ENCODE results near the gene EML5.

Gene EML5

DNA sequence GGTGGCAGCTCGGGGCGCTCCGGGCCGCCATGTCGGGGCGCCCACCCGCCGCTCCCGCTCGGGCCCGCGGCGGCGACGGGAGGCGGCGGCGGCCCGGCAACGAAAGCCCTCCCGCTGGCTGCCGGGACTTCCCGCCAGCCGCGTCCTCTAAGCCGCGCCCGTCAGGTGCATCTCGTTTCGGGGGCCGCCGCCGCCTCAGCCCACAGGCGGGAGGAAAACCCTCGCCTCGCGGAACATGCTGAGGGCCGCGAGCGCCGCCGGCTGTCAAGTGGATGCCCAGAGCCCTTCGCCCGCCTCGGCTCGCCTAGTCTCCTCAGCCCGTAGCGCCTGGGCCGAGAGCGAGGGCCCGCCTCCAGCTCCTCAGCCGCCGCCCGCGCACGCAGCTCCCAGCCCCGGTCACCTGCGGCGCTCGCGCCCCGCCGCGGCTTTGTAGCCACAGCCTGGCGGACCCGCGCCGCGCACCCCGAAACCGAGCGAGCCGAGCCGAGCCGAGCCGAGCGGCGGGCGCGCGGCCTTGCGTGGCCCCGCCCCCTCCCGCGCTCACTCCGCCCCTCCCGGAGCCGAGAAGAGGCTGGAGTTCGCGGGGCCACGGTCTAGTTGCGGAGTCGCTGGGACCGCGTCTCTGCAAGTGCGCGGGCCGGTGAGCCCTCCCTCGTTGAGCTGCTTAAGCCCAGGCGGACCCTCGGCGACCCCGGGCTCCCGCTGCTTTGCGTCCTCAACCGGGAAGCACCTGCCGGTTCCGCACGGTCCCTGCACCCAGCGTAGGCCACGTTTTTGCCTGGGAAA is at the start of gene EML5:
TSS of gene EML5 (minus strand) at position 481 of the 786 bp plus-strand sequence. CDS start at position 31, 450 bp downstream.
- no peak for TF ChIP-seq POLR2A (IDR thresholded peaks at IDR 0.05; ENCODE audit: low read length)
- no peak for TF ChIP-seq GATA1 (IDR thresholded peaks at IDR 0.05; ENCODE audit: low read depth, low read length)
- peak; percentile 89 to 93 for DNase-seq

DNA sequence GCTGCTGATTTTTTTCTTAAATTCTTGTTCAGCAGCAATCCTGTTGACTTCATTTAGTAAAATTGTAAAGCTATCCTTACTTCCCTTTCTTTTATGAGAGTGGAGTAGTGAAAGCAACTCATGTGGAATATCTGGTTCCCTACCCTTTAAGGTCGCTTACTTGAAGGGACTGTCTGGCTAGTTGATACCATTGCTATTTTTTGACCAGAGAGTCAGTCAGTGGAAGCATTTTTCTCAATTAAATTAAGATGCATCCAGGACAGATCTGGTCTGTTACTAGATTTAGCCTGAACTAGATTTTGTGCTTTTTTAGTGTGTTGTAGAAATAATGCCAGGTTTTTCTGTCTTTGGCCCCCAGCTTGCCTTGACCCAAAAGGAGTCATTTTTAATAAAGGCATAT is 49.7 kb upstream of the EML5 start:
- TF ChIP-seq POLR2A (IDR thresholded peaks at IDR 0.05; ENCODE audit: low read length): no peak
- TF ChIP-seq GATA1 (IDR thresholded peaks at IDR 0.05; ENCODE audit: low read depth, low read length): no peak
- DNase-seq: no peak

DNA sequence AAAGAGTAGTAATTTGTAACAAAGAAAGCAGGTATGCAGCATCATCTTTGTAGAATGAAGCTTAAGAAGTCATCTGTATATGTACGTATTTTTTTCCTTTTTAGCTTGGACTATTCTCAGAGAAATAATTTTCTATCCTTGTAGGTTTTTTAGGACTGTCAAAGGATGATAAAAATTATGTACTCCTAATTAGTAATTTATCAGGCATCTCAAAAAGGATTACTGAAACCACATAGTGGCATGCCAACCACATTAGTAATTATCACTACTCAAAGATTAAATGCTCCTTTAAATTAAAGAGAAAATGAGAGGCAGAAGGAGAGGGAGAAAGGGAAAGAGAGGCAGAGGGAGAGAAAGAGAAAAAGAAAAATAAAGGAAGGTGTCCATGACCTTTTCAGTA is 49.0 kb upstream of the EML5 start:
- TF ChIP-seq POLR2A (IDR thresholded peaks at IDR 0.05; ENCODE audit: low read length): no peak
- no peak for DNase-seq

DNA sequence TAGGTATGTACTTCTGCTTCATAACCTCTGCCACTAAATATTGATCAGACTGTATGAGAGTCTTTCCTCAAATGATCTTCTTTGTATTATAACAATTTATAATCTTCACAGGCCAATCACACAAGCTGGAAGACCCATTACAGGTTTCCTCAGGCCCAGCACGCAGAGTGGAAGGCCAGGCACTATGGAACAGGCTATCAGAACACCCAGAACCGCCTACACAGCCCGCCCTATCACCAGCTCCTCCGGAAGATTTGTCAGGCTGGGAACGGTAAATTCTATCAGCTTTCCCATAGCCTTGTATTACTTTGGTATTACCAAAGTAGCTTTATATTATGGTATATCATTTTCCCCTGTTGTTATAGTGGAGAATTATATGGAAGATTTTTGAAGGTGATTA is 48.2 kb upstream of the EML5 start:
- TF ChIP-seq POLR2A (IDR thresholded peaks at IDR 0.05; ENCODE audit: low read length): no peak

DNA sequence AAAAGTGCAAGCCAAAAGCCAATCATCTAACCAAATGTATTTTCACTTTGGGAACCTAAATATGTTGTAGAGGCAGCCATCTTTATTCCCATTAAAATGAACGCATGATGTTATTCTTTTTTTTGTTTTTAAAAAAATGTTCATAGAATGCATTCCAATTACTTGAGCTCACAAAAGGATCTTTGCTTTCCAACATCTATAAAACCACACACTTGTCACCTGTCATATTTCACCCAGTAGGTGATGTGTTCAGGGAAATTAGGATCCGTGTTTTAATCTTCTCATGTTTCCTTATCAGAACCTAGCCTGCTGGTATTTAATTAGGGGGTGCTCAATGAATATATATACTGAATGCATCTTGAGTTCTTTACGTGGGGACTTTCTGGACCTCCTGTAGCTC is 45.3 kb upstream of the EML5 start:
- TF ChIP-seq POLR2A (IDR thresholded peaks at IDR 0.05; ENCODE audit: low read length): no peak
- TF ChIP-seq GATA1 (IDR thresholded peaks at IDR 0.05; ENCODE audit: low read depth, low read length): no peak
- no peak for DNase-seq

More for the DNA sequence above, 48.2 kb upstream of the EML5 start:
- DNase-seq: no peak

DNA sequence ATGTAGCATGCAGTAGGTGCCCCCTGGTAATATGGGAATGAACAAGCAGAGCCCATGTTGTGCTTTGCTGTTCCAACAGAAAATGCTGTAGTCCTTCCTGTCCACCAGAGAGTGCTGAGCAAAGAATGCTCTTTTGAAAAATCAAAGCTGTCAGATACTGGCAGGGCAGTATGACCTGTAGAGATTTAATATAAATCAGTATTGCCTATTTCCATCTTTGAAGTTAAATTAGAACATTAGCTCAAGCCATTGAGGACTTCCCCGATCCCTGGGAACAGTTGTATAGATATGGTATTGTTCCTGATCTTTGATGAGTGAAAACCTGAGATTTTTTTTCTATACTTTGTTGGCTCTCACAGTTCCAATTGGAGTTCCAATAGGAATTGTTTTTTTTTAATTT is 44.7 kb upstream of the EML5 start:
- TF ChIP-seq GATA1 (IDR thresholded peaks at IDR 0.05; ENCODE audit: low read depth, low read length): no peak
- no peak for TF ChIP-seq POLR2A (IDR thresholded peaks at IDR 0.05; ENCODE audit: low read length)

DNA sequence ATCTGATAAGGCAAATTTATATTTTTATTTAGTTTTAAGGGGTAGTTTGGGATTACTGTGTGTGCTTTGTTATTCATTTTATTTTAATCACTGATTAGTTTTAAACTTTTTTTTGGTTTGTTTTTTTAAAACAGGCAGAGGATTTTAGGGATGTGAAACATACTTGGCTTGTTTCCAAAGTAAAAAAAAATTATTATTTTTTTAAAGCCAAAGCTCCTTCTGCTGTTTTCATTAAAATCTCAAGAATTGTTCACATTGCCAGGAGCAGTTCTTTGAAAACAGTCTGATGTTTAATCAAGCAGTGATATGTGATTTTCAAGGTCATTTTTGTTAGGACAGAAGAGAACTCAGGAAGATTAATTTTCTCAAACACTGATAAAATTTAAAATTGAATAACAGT is 42.9 kb upstream of the EML5 start:
- no peak for DNase-seq
- no peak for TF ChIP-seq POLR2A (IDR thresholded peaks at IDR 0.05; ENCODE audit: low read length)
- no peak for TF ChIP-seq GATA1 (IDR thresholded peaks at IDR 0.05; ENCODE audit: low read depth, low read length)

More for the DNA sequence above, 44.7 kb upstream of the EML5 start:
- no peak for DNase-seq

DNA sequence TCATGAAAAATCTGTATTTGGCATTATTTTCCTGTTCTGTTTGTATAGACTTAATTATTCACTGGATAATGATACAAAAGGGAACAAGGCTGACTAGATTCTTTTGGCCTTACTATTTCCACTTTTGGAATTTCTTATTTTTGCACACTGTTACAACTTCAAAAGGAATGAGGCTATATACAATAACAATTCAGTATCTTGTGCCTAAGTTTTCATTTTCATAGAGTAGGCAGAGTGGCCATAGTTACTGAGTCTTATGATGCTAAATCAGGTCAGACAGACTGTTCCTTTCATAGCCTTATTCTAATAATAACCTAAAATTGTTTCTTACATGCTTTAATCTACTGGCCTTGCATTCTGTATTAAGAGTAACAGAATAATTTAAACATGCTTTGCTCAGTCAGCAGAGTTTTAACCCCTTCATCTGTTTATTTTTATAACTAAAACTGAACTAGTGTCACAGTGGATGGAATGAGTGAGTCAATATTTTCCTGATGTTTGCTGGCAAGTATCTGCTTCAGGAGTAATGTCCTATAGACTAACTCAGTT is 42.2 kb upstream of the EML5 start:
- no peak for DNase-seq

DNA sequence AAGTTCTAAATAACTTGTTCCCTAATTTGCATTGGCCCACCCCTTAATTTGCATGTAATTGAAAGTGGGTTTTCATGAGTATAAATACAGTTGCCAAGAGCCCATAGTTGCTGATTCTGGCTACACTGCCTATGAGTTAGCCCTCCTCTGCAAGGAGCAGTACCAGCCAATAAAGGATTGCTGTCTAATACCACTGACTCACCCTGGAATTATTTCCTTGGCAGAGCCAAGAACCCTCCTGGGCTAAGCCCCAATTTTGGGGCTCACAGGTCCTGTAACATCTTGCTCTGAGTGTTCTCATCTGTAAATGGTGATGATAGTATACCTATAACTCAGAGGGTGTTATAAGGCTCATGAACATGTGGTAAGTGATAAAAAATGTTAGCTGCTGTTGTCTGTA is 38.5 kb upstream of the EML5 start:
- no peak for DNase-seq
- TF ChIP-seq POLR2A (IDR thresholded peaks at IDR 0.05; ENCODE audit: low read length) (no peak), GATA1 (IDR thresholded peaks at IDR 0.05; ENCODE audit: low read depth, low read length) (no peak)

More for the DNA sequence above, 42.2 kb upstream of the EML5 start:
- TF ChIP-seq POLR2A (IDR thresholded peaks at IDR 0.05; ENCODE audit: low read length): no peak
- TF ChIP-seq GATA1 (IDR thresholded peaks at IDR 0.05; ENCODE audit: low read depth, low read length): no peak

DNA sequence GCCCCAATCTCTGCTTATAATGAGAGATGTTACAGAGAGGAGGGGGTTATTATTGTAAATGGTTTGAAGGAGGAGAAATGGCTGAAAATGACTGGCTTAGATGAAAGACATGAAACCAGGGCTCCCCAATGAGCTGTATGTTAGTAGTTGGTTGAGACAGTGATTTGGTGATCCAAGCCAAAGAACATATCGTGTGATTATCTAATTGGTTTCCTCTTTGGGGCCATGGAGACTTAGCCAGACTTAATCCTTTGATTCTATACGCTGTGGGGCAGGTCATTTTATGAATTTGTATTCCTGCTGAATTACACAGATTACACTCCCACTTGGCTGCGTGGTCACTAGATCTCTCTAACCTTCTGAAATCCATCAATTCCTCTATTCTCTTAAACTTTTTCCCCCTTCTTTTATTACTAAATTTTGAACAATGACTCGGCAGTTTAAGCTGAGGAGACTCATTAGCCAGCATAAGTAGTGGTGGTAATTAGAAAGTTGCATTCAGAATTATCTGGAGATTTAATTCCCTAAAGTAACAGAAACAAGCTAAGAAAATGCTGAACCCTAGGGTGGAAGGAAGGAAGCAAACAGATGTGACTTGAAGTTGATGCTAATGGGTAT is 37.0 kb upstream of the EML5 start:
- TF ChIP-seq POLR2A (IDR thresholded peaks at IDR 0.05; ENCODE audit: low read length) (no peak), GATA1 (IDR thresholded peaks at IDR 0.05; ENCODE audit: low read depth, low read length) (no peak)

DNA sequence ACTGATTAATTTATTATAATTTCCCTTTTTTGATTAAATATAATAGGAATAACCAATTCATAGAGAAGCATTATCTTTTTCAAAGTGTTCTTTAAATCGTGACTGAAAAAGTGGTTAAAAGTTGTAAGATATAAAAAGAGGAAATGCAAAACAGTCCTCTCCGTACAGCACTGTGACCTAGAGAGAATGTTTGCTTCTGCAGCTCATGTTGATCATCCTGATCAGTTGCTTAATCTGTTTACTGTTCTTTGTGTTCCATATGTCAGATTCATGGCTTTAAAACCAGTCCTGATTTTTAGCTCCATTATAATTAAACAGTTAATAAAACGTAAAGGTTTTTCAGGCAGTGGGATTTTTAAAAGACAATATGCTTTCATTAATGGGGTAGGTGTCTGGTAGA is 36.4 kb upstream of the EML5 start:
- DNase-seq: no peak
- TF ChIP-seq GATA1 (IDR thresholded peaks at IDR 0.05; ENCODE audit: low read depth, low read length): no peak
- no peak for TF ChIP-seq POLR2A (IDR thresholded peaks at IDR 0.05; ENCODE audit: low read length)

More for the DNA sequence above, 37.0 kb upstream of the EML5 start:
- DNase-seq: peak in 1 of 2 experiments; percentile 12

DNA sequence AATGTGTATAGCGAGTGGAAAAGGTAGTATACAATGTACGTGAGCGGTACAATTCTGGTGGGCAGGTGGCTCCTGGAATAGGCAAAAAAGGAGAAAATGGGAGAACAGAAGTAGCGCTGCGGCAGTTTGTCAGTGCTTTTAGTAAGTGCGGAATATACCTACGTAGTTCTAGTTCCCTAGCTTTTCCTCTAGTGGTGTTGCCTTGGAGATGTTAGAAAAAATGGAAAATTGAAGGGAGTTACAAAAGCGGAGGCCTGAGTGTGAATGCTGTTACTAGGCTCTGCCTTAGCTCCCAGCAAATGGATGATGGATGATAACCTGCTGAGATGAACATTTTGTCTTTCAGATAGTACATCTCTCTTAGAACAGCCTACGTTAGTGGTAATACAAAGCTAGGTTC is 32.8 kb upstream of the EML5 start:
- no peak for DNase-seq
- TF ChIP-seq GATA1 (IDR thresholded peaks at IDR 0.05; ENCODE audit: low read depth, low read length) (no peak), POLR2A (IDR thresholded peaks at IDR 0.05; ENCODE audit: low read length) (no peak)

DNA sequence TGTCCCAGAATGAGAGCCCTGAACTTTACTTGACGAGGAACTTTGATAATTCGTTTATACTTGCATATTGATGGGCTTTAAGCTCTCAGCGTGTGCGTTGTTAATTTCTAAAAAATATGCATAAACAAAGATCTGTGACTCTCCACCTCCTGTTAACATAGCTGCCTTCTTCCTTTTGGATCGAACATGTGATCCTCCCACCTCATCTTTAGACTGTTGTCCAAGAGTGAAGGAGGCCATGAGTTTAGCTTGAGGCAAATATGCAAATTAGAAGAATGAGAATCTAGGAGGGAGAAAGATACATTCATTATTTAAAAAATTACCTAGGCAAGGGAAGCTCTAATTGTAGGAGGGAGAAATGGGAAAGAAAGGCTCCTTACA is 32.3 kb upstream of the EML5 start:
- TF ChIP-seq GATA1 (IDR thresholded peaks at IDR 0.05; ENCODE audit: low read depth, low read length): no peak
- DNase-seq: peak; percentile 20 to 37

DNA sequence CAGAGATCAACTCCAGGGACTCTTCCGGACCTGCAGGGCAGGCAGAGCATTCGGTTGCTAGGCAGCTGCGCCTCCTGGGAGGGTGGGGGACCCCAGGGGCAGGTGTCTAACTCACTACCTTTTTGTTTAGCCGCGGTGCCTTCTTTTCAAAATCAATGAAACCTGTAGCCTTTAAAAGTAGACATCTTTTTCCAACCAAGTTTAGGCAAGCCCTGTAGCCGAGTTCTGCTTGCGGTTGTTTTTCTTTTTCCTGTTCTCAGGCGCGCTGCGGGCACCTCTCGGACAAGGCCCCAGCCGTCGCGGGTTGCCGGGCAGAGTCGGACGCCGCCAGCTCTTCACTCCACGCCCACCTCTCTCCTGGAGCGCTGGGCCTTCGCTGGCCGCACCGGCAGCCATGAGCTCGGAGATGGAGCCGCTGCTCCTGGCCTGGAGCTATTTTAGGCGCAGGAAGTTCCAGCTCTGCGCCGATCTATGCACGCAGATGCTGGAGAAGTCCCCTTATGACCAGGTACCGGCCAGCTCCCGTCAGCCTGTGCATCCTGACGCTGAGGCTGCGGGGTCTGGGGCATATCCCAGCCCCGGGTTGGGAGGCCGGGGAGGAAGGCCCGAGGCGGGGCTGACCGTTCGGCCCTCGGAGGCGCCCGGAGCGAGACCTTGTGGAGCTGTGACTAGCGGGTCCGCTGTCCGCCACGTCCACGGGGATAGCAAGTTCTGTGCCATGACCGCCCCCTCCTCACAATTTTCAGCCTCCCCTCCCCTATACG is 31.7 kb upstream of the EML5 start, which contains the start of gene TTC8:
TSS of gene TTC8 (plus strand) at position 338 of the 764 bp plus-strand sequence. CDS start at position 395, 57 bp downstream.
- TF ChIP-seq GATA1 (IDR thresholded peaks at IDR 0.05; ENCODE audit: low read depth, low read length) (no peak), POLR2A (IDR thresholded peaks at IDR 0.05; ENCODE audit: low read length) (peak; percentile 63)
- peak; percentile 94 to 96 for DNase-seq
